Astrocyte (in vitro differentiated cells and primary cell): ENCODE measurements around the gene PICALM. TPM values are rescaled to one million over a fixed set of nuclear protein-coding genes. Genes with fewer than 3 reads are reported as not detected.
A peak's percentile ranks its signal among the peaks of the same experiment; 100 is the strongest.
"Not testable (repeated sequence)": the region's sequence is repeated elsewhere in the genome, so short reads cannot be mapped to it uniquely, and the experiment has no call there.

ENCODE experiments used
- DNase-seq: peaks from one replicate; pipeline ENCODE4 v3.0.0-alpha.2; 2010; ENCODE audit warnings: low read depth
- FAIRE-seq: peaks from 2 replicates; lab custom pipeline; 2011; peaks lifted over from hg19 to GRCh38; lab: Jason Lieb, UNC
- H2AFZ ChIP-seq: 2 replicates; pipeline ENCODE4 v1.6.0; 2012; ENCODE audit warnings: low read depth, low read length, inconsistent platforms
- H3K27ac ChIP-seq: 2 replicates; pipeline ENCODE4 v1.5.1; 2011; ENCODE audit warnings: low read depth, low read length, inconsistent platforms
- H3K27me3 ChIP-seq: 2 replicates; pipeline ENCODE4 v1.6.0; 2011; ENCODE audit warnings: low read length, inconsistent platforms; ENCODE audit not compliant: insufficient read depth
- H3K36me3 ChIP-seq: 2 replicates; pipeline ENCODE4 v1.5.1; 2011; ENCODE audit warnings: low read length, inconsistent platforms; ENCODE audit not compliant: insufficient read depth
- H3K4me1 ChIP-seq: 2 replicates; pipeline ENCODE4 v1.5.1; 2011; ENCODE audit warnings: low read length, inconsistent platforms; ENCODE audit not compliant: insufficient read depth
- H3K4me2 ChIP-seq: 2 replicates; pipeline ENCODE4 v1.6.0; 2012; ENCODE audit warnings: low read length, inconsistent platforms
- H3K4me3 ChIP-seq: 2 replicates; pipeline ENCODE4 v1.5.1; 2011; ENCODE audit warnings: low read depth, mild to moderate bottlenecking, low read length, inconsistent platforms; ENCODE audit not compliant: insufficient read depth
- H3K79me2 ChIP-seq: 2 replicates; pipeline ENCODE4 v1.6.0; 2012; ENCODE audit warnings: mild to moderate bottlenecking, low read length, inconsistent platforms; ENCODE audit not compliant: insufficient read depth
- H3K9ac ChIP-seq: 2 replicates; pipeline ENCODE4 v1.6.0; 2012; ENCODE audit warnings: mild to moderate bottlenecking, low read length, inconsistent platforms
- H3K9me3 ChIP-seq: 2 replicates; pipeline ENCODE4 v1.5.1; 2012; ENCODE audit warnings: low read depth, mild to moderate bottlenecking, low read length, inconsistent platforms; ENCODE audit not compliant: insufficient read depth
- H4K20me1 ChIP-seq: 2 replicates; pipeline ENCODE4 v1.6.0; 2012; ENCODE audit warnings: low read length, inconsistent platforms; ENCODE audit not compliant: insufficient read depth
- H3K27ac Mint-ChIP-seq: one replicate; pipeline ENCODE4 v1.8.0; 2021; ENCODE audit warnings: mild to moderate bottlenecking, mixed read lengths; ENCODE audit not compliant: unreplicated experiment
- H3K27me3 Mint-ChIP-seq: one replicate; pipeline ENCODE4 v1.8.0; 2021; ENCODE audit warnings: low read depth, mixed read lengths; ENCODE audit not compliant: unreplicated experiment
- H3K36me3 Mint-ChIP-seq: one replicate; pipeline ENCODE4 v1.8.0; 2021; ENCODE audit warnings: low read depth, mixed read lengths; ENCODE audit not compliant: unreplicated experiment
- H3K4me1 Mint-ChIP-seq: one replicate; pipeline ENCODE4 v1.8.0; 2021; ENCODE audit warnings: low read depth, mixed read lengths; ENCODE audit not compliant: unreplicated experiment
- H3K4me3 Mint-ChIP-seq: one replicate; pipeline ENCODE4 v1.8.0; 2021; ENCODE audit warnings: mild to moderate bottlenecking, moderate library complexity, mixed read lengths; ENCODE audit not compliant: unreplicated experiment
- H3K9me3 Mint-ChIP-seq: one replicate; pipeline ENCODE4 v1.8.0; 2021; ENCODE audit warnings: mild to moderate bottlenecking, mixed read lengths; ENCODE audit not compliant: unreplicated experiment
- CTCF ChIP-seq: IDR thresholded peaks from 2 replicates; pipeline ENCODE4 v1.5.1; 2011; ENCODE audit warnings: low read depth, mild to moderate bottlenecking, inconsistent platforms, low read length, moderate library complexity; ENCODE audit not compliant: insufficient read depth
- EZH2 ChIP-seq: IDR thresholded peaks from 2 replicates; pipeline ENCODE4 v1.6.1; 2012; ENCODE audit warnings: mild to moderate bottlenecking, low read length, inconsistent platforms; ENCODE audit not compliant: insufficient read depth
- total RNA-seq: library from RNA; stranded (reverse); gene quantifications from 2 replicates; pipeline ENCODE4 v1.2.1, GENCODE V29; 2021

The PICALM gene
- total RNA-seq, 1 donor from 2014 or later = 260 TPM

DNA sequence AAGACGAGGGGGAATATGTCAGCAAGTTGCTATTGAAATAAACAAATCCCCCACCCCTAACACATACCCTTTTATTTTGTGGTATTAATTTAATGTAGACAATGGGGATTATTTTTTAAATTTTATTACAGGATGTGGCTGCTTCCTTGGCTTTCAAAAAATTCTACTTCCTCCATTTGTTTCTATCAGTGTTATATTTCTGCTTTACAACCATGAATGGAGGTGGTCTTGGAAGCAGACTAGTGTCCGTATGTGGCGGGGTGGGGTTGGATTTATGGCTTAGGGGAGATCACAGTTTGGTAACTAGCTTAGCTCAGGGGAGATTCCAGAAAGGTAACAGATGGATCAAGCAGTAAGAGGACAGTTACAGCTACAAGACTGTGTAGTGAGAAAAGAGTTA, 39.3 kb upstream of the PICALM start:
- Histone ChIP-seq H3K9ac (no peak overlapping the region), H3K4me1 (no peaks in the 10 kb centered on the region), H3K27ac (no peak overlapping the region), H2AFZ (no peak overlapping the region), H3K4me2 (no peak overlapping the region), H3K4me3 (no peak overlapping the region), H3K9me3 (no peaks in the 10 kb centered on the region), H3K79me2 (no peaks in the 10 kb centered on the region), H3K27me3 (no peaks in the 10 kb centered on the region), H3K36me3 (no peaks in the 10 kb centered on the region), H4K20me1 (no peaks in the 10 kb centered on the region)
- TF ChIP-seq EZH2 (no peak), CTCF (no peak)
- H3K9me3 Mint-ChIP-seq = peaks cover 5% of the 10 kb centered on the region
- H3K27ac Mint-ChIP-seq = no peak overlapping the region
- peaks cover 3% of the 10 kb centered on the region for H3K4me1 Mint-ChIP-seq
- DNase-seq = no peak
- H3K27me3 Mint-ChIP-seq = no peaks in the 10 kb centered on the region
- no peaks in the 10 kb centered on the region for H3K36me3 Mint-ChIP-seq
- no peak overlapping the region for H3K4me3 Mint-ChIP-seq
- FAIRE-seq = no peak

GRCh38 chr11:86106916-86107315, 38.0 kb upstream of the PICALM start:
- H3K9me3 ChIP-seq = no peaks in the 10 kb centered on the region
- TF ChIP-seq EZH2 = no peak
- TF ChIP-seq CTCF = no peak
- H4K20me1 ChIP-seq = no peaks in the 10 kb centered on the region
- H3K4me1 Mint-ChIP-seq = peaks cover 3% of the 10 kb centered on the region
- H3K36me3 ChIP-seq = no peaks in the 10 kb centered on the region
- H3K27ac Mint-ChIP-seq = no peak overlapping the region
- peaks cover 2% of the 10 kb centered on the region for H3K9me3 Mint-ChIP-seq
- no peaks in the 10 kb centered on the region for H3K36me3 Mint-ChIP-seq
- H3K4me1 ChIP-seq = peaks cover 1% of the 10 kb centered on the region
- no peak overlapping the region for H3K9ac ChIP-seq
- H3K4me2 ChIP-seq = no peak overlapping the region
- H3K27me3 ChIP-seq = no peaks in the 10 kb centered on the region
- H3K27ac ChIP-seq = no peak overlapping the region
- H3K4me3 ChIP-seq = no peak overlapping the region
- H3K4me3 Mint-ChIP-seq = no peak overlapping the region
- no peaks in the 10 kb centered on the region for H3K27me3 Mint-ChIP-seq
- no peaks in the 10 kb centered on the region for H3K79me2 ChIP-seq
- DNase-seq (peak; percentile 47), FAIRE-seq (no peak)
- H2AFZ ChIP-seq = no peak overlapping the region

- not testable (repeated sequence) for H3K4me3 Mint-ChIP-seq, H3K9ac ChIP-seq, H3K27me3 ChIP-seq, H3K36me3 Mint-ChIP-seq, H3K9me3 Mint-ChIP-seq, DNase-seq, H3K4me3 ChIP-seq, H3K4me1 Mint-ChIP-seq, H3K27ac ChIP-seq, H3K27ac Mint-ChIP-seq, H4K20me1 ChIP-seq, H3K4me2 ChIP-seq, H3K4me1 ChIP-seq, H3K27me3 Mint-ChIP-seq, FAIRE-seq, H2AFZ ChIP-seq, H3K36me3 ChIP-seq, H3K9me3 ChIP-seq, H3K79me2 ChIP-seq
Measured at GRCh38 chr11:86106031-86106430, 37.1 kb upstream of the PICALM start.

- H3K27ac Mint-ChIP-seq, FAIRE-seq, H3K4me3 Mint-ChIP-seq, H3K4me1 Mint-ChIP-seq, H3K36me3 ChIP-seq, H3K4me3 ChIP-seq, H3K27me3 ChIP-seq, H3K27ac ChIP-seq, H3K27me3 Mint-ChIP-seq, H4K20me1 ChIP-seq, H2AFZ ChIP-seq, H3K36me3 Mint-ChIP-seq, H3K9me3 ChIP-seq, H3K9me3 Mint-ChIP-seq, H3K9ac ChIP-seq, DNase-seq, H3K4me1 ChIP-seq, H3K79me2 ChIP-seq, H3K4me2 ChIP-seq: not testable (repeated sequence)
Measured at GRCh38 chr11:86105601-86106000, 36.7 kb upstream of the PICALM start.
